Esophagus muscularis mucosa (tissue), 4 donors: Measurements from ENCODE around the gene HLX. TPM values are rescaled to one million over a fixed set of nuclear protein-coding genes. Genes with fewer than 3 reads are reported as not detected.

ENCODE experiments used
- DNase-seq: peaks from one replicate; pipeline ENCODE4 v3.0.0-alpha.2; 2017; ENCODE audit errors: extremely low spot score
- H3K27ac ChIP-seq, 4 donors: fragments of 200-600 bp; sonication (generic); replicated peaks in 1 of 4; 1 replicate in 3 of 4; 2 replicates in 1 of 4; pipeline ENCODE4 v1.5.1; 2016 to 2019; ENCODE audit warnings: mild to moderate bottlenecking in 1 of 4
- H3K27me3 ChIP-seq, 4 donors: fragments of 200-600 bp; sonication (generic); one replicate each; pipeline versions ENCODE4 v1.5.1 to v1.6.0; 2016 to 2019
- H3K36me3 ChIP-seq, 4 donors: fragments of 200-600 bp; sonication (generic); one replicate each; pipeline ENCODE4 v1.5.1; 2016 to 2019
- H3K4me1 ChIP-seq, 4 donors: fragments of 200-600 bp; sonication (generic); one replicate each; pipeline ENCODE4 v1.5.1; 2016 to 2019
- H3K4me3 ChIP-seq, 4 donors: fragments of 200-600 bp; sonication (generic); 1 replicate in 2 of 4; 2 replicates in 2 of 4; pipeline ENCODE4 v1.5.1; 2016 to 2019; ENCODE audit warnings: mild to moderate bottlenecking in 4 of 4, moderate library complexity in 1 of 4
- H3K9me3 ChIP-seq, 4 donors: fragments of 200-600 bp; sonication (generic); 1 replicate in 3 of 4; 2 replicates in 1 of 4; pipeline ENCODE4 v1.5.1; 2016 to 2019
- CTCF ChIP-seq, 3 experiments: fragments of 200-600 bp in 2 of 3; fragments of 450-650 bp in 1 of 3; sonication (generic) in 2 of 3; IDR thresholded peaks; one replicate each; pipeline ENCODE4 v1.5.1; 2017 to 2019; ENCODE audit warnings: antibody characterized with exemption in 3 of 3, mild to moderate bottlenecking in 2 of 3, moderate library complexity in 1 of 3
- EP300 ChIP-seq: sonication (generic); formaldehyde crosslinking; IDR thresholded peaks from one replicate; pipeline ENCODE4 v1.6.1; 2017; ENCODE audit warnings: antibody characterized with exemption
- POLR2A ChIP-seq: fragments of 450-650 bp; IDR thresholded peaks from one replicate; pipeline ENCODE4 v1.6.1; 2017; ENCODE audit warnings: antibody characterized with exemption, moderate library complexity, mild to moderate bottlenecking, low read depth
- POLR2AphosphoS5 ChIP-seq, 2 donors: sonication (generic); formaldehyde crosslinking; IDR thresholded peaks; one replicate each; pipeline ENCODE4 v1.6.1; 2017; ENCODE audit warnings: antibody characterized with exemption in 2 of 2
- WGBS: methylation state at CpG from one replicate; pipeline ENCODE4 v1.1.5; 2018; 5-methylcytosine and 5-hydroxymethylcytosine counted together
- intact Hi-C: fragments of 100-400 bp; cut with DNase I; formaldehyde crosslinking; loops from one replicate; pipeline ENCODE4 v1.15.1; 2023
- total RNA-seq, 4 donors: library from RNA; depleted of rRNA; stranded (reverse); fragments of >200 nt; gene quantifications; one replicate each; pipeline versions ENCODE4 v1.1.0 to v1.2.1, GENCODE V29; 2016

Gene HLX
- total RNA-seq, 4 donors from 2014 or later = 8.7 to 27.3 (median 16.1) TPM

GRCh38 chr1:220884981-220885918 lies 6.0 kb downstream of the HLX start:
- H3K27ac ChIP-seq = no peak overlapping the region
- WGBS = 91% methylated on average over 19 of the region's 19 CpGs

GRCh38 chr1:220885971-220886370 lies 6.7 kb downstream of the HLX start:
- no peaks in the 10 kb centered on the region for H3K9me3 ChIP-seq
- TF ChIP-seq EP300 (no peak), CTCF (IDR thresholded peaks at IDR 0.05) (no peak), POLR2A (no peak), POLR2AphosphoS5 (IDR thresholded peaks at IDR 0.05) (no peak)
- H3K4me1 ChIP-seq = peaks cover 28 to 40% (median 33%) of the 10 kb centered on the region in 4 donors
- DNase-seq = peak; percentile 81
- WGBS = 100% methylated on average over 1 of the region's 3 CpGs
- intact Hi-C loops = no loop called here
- H3K36me3 ChIP-seq = peaks cover 14 to 49% (median 38%) of the 10 kb centered on the region in 4 donors
- H3K27me3 ChIP-seq = peaks cover 0 to 48% (median 12%) of the 10 kb centered on the region in 4 donors
- H3K4me3 ChIP-seq = no peak overlapping the region
- H3K27ac ChIP-seq = no peak overlapping the region

More at GRCh38 chr1:220884981-220885918, 6.0 kb downstream of the HLX start:
- Histone ChIP-seq H3K4me1 (peaks cover 29 to 45% (median 39%) of the 10 kb centered on the region in 4 donors), H3K36me3 (peaks cover 14 to 49% (median 38%) of the 10 kb centered on the region in 4 donors), H3K27me3 (peaks cover 0 to 41% (median 6%) of the 10 kb centered on the region in 4 donors), H3K9me3 (no peaks in the 10 kb centered on the region), H3K4me3 (no peak overlapping the region)
- peak; percentile 60 for DNase-seq
- intact Hi-C loops = no loop called here
- TF ChIP-seq POLR2AphosphoS5 (IDR thresholded peaks at IDR 0.05) (no peak), POLR2A (no peak), CTCF (IDR thresholded peaks at IDR 0.05) (no peak), EP300 (no peak)

- peaks cover 29 to 38% (median 32%) of the 10 kb centered on the region in 4 donors for H3K4me1 ChIP-seq
- no peak overlapping the region for H3K27ac ChIP-seq
- H3K9me3 ChIP-seq = no peaks in the 10 kb centered on the region
- intact Hi-C loops = no loop called here
- H3K4me3 ChIP-seq = no peak overlapping the region
- WGBS = 88% methylated on average over 26 of the region's 26 CpGs
- H3K36me3 ChIP-seq = peaks cover 14 to 49% (median 38%) of the 10 kb centered on the region in 4 donors
- TF ChIP-seq POLR2A (no peak), CTCF (IDR thresholded peaks at IDR 0.05) (no peak), EP300 (no peak), POLR2AphosphoS5 (IDR thresholded peaks at IDR 0.05) (no peak)
- H3K27me3 ChIP-seq = peaks cover 6 to 55% (median 19%) of the 10 kb centered on the region in 4 donors
- DNase-seq = peak; percentile 70
Measured at GRCh38 chr1:220886470-220887201, 7.4 kb downstream of the HLX start.

GRCh38 chr1:220887202-220887519 lies 7.9 kb downstream of the HLX start:
- Histone ChIP-seq H3K27ac (no peak overlapping the region), H3K9me3 (no peaks in the 10 kb centered on the region), H3K4me3 (peak overlapping the region in 3 of 4 donors; percentile 26 to 33 (median 30)), H3K27me3 (peaks cover 10 to 60% (median 24%) of the 10 kb centered on the region in 4 donors), H3K36me3 (peaks cover 14 to 44% (median 34%) of the 10 kb centered on the region in 4 donors), H3K4me1 (peaks cover 24 to 38% (median 33%) of the 10 kb centered on the region in 4 donors)
- 55% methylated on average over 7 of the region's 11 CpGs for WGBS
- peak; percentile 87 for DNase-seq
- intact Hi-C loops = no loop called here
- TF ChIP-seq CTCF (IDR thresholded peaks at IDR 0.05) = no peak
